GM21515 (cell line): ENCODE data around the gene IRF9.
A peak's percentile ranks its signal among the peaks of the same experiment; 100 is the strongest.

Source experiments
- ATAC-seq: cut with Tn5 transposase; IDR thresholded peaks from one replicate; pipeline ENCODE4 v1.9.1; 2021; ENCODE audit not compliant: unreplicated experiment

Gene IRF9, protein sequence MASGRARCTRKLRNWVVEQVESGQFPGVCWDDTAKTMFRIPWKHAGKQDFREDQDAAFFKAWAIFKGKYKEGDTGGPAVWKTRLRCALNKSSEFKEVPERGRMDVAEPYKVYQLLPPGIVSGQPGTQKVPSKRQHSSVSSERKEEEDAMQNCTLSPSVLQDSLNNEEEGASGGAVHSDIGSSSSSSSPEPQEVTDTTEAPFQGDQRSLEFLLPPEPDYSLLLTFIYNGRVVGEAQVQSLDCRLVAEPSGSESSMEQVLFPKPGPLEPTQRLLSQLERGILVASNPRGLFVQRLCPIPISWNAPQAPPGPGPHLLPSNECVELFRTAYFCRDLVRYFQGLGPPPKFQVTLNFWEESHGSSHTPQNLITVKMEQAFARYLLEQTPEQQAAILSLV

DNA sequence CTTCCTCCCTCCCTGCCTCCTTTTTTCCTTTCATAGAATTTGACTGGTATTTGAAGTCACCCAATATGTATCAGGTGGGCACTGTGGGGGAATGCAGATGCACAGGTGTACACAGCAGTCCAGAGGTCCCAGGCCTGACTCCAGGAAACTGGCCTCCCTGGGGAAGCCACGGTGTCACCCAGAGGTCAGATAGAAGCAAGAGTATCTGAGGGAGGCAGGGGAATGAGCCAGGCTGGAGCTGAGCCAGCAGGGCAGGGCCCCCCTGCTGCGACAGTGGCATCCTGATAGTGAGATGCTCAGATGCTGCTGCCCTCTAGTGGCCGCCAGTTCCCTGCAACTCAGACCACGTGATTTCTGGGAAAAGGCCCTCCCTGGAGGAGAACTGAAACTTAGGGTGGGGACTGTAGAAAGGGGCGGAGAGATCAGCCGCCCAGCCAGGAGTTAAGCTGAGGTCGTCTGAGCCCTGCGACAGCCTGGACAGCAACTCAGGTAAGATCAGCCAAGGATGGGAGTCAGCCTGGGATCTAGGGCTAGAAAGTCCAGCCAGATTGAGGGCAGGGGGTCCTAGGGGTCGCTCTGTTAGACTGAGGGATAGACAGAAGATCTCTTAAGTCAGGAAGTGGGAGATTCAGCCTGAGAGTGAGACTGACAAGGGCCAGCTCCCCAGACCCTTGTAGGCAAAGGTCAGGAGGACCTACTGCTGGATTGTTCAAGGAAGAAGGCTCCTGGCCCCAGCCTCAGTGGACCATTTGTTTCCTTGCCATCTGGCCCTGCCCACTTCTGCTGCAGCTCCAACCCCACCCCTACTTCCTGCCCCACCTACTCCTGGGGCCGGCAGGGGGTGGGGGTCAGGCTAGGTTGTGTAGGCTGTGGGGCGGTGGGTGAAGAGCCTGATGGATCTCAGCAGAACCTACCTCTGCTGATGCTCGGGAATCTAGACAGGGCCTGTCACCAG is at the start of gene IRF9:
IRF9 (plus strand) TSS at position 416 of the 955 bp plus-strand sequence. CDS start 880 bp downstream, outside the sequence.
- peak; percentile 77 for ATAC-seq

DNA sequence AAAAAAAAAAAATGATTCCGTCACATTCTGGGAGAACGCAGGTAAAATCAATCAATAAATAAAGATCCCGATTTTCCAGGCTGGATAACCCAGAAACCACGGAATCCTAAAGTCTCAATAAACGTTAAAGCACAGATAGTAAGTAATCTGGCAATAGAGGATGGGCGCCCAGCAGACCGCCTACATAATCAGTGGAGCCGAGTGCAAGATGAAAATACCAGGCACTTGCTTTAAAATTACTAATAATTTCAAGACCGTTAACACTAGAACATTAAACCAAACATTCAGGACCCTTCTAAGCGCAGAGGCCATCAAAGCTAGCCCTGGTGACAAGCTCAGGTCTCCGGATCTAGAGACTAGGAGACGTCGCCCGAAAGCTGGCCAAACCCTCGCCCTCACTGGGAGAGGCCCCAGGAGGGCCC is 47.7 kb upstream of the IRF9 start:
- no peak for ATAC-seq

DNA sequence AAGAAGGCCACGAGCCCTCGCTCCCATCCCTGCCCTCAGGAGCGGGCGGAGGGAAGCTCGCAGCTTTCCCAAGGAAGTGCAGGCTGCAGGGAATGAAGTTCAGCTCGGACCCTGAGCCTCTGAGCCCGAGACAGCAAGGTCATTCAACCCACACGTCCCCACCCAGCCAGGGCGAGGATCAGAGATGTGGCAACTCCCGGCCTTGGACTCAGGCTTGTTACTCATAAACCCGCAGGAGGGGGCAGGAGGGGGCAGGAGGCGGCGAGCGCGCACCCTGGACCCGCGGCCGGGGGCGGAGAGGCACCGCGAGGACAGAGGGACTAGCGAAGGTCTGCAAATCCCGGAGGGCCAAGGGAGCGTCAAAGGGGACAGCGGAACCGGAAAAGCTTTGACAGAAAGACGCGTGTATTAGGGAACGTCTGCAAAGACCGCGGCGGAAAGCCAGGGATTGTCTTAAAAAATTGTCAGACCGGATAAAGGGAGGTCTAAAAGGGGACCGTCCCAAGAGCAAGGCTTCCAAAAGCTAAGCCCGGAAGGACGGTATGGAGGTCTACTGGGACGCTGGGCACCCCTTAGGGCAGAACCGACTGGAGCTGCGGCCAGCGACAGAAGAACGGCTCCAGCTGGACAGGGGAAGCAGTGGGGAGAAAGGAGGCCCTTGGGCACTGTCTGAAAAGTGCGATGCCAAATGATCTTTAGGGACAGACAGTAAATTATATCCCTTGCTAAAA is 47.1 kb upstream of the IRF9 start:
- ATAC-seq: peak; percentile 30

DNA sequence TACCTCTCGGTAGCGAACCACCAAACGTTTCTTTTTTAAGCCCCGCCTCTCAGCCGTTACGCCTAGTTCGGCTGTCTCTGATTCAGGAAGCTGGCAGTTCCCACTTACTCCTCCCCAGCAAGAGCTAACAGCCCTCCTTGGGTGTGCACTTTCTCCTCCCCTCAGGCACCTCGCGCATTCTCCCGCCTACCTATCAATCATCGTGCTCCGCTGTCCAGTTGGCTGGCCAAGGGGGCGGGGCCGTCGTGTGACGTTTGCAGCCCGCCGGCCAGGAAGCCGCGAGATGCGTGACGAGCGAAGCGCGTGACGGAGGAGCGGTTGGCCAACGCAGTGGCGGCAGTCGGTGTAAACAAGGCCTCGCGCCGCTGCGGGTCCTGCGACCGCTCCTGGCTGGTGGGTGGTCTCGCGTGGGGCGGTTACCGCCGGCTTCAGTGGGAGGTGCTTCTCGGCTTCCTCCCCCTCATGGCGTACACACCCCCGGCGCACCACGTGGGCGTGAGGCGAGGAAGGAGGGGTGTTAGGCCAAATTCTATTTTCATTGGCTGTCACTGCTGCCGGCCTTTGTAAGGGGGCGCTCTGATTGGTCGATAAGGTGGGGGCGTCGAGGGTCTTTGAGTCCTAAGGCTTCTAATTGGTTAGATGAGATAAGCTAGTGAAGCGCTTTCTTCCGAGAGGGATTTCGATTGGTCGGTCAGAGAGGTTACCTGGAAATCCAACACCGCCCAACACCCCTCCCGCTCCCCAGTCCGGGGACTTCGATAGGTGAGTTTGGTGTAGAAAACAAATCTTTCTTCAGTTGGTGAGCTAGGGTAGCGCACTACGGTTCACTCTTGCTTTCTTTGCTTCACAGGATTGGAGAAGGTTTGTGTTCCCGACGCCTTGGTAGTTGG is 46.3 kb upstream of the IRF9 start, which contains the start of the genes DCAF11 and NRL:
DCAF11 (plus strand) TSS at position 246 of the 890 bp plus-strand sequence. CDS start 818 bp downstream, outside the sequence.
NRL (minus strand) TSS at position 418 of the 890 bp plus-strand sequence. CDS start 32,101 bp downstream, outside the sequence.
- ATAC-seq: peak; percentile 82

DNA sequence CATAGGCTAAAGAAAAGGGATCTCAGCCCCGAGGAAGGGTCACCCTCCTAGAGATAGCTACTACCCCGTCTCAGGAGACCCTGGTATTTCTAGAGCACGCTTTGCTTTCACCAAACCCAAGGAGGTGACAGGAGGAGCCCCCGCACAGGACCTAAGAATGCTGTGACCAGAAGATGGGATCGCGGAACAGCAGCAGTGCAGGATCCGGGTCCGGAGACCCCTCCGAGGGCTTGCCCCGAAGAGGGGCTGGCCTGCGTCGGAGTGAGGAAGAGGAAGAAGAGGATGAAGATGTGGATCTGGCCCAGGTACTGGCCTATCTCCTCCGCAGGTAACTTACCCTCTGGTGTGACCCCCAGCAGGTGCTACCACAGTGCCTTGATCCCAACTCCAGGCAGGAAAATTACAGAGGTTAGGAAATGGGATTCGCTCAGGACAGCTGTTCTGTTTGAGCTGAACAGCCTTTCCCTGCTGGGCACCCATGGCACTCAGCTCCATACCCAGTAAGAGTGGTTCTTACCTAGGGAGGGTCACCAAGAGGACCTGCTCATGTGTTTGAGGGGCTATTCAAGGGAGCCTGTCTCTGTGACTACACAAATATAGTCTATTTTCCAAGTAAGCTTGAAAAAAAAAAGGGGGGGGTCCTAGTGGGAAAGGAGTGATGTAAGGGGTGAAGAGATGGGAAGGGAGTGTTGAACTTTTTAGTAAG is 45.5 kb upstream of the IRF9 start:
- ATAC-seq: no peak

DNA sequence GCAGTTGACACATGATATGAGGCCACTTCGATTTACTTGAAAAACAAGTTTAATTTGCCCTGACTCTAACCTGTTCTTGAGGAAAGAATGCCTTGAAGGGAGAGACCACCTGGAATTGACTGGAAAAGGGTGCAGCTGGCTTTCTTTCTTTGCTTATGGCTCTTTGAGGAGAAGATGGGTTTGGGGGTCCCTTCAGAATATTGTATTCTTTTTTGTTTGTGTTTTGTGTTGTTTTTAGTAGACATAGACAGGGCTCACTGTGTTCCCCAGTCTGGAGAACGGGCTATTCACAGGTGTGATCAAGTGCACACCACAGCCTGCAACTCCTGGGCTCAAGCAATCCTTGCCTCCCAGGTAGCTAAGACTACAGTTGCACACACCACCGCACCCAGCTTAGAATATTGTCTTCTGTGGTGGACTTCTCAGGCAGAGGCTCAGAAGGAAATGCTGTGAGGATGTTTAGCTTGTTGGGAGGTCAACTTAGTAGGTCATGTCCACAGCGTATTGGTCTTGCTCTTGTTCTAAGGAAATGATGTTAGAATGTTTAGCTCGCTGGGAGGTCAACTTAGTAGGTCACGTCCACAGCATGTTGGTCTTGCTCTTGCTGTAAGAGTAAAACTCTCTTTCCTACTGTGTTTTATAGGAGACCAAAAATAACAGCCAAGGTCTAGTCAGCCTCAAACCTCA is 44.8 kb upstream of the IRF9 start:
- no peak for ATAC-seq

DNA sequence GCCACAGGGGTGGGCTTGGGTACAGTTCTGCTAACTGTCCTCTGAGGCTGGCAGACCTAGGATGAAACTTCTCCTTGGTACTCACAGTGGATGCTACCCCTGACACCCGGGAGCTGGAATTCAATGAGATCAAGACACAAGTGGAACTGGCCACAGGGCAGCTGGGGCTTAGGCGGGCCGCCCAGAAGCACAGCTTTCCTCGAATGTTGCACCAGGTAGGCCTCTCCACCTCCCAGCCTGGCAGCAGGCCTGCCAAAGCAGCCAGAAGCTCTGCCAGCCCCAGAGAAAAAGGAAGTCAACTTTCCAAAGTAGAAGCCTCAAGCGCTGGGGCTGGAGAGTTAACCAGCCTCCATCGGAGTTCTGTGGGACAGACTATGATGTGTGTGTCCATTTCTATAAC is 43.9 kb upstream of the IRF9 start:
- ATAC-seq: no peak

DNA sequence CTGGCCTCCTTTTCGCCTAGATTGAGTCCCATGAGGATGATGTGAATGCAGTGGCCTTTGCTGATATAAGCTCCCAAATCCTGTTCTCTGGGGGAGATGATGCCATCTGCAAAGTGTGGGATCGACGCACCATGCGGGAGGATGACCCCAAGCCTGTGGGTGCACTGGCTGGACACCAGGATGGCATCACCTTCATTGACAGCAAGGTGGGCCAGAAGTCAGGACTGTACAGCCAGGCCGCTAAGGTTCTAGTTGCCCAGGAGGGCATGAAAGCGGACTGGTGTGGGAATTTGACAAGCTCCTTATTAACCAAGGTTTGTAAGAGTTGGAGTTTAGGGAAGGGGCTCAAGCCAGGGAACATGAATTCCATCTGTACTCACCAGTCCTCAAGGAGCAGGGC is 41.4 kb upstream of the IRF9 start:
- ATAC-seq: no peak

DNA sequence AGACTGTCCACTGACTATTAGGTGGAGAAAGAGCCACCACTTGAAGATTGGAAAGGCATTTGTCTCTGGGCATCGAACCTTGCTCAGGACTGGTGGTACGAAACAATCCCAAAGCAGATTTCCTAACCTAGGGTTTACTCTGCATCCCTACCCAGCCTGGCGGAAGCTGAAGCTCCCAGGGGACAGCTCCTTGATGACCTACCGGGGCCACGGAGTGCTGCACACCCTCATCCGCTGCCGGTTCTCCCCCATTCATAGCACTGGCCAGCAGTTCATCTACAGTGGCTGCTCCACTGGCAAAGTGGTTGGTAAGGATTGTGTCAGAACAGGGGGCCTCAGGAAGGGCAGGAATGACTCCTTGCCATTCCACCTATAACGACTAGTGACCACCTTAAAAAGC is 39.9 kb upstream of the IRF9 start:
- no peak for ATAC-seq

DNA sequence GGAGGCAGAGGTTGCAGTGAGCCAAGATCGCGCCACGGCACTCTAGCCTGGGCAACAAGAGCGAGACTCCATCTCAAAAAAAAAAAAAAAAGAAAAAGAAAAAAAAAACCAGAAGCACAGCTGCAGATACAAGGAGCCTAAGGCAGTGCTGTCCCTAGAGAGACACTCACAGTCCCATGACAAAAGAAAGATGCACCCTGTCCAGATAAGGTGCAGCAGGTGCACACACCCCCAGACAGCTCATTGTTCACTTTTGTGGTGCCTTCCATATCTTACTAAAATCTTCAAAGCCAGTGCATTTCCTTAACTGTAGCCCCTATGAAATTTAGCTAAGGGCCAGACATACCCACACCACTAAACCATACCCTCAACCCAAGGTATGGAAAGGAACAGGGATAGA is 38.6 kb upstream of the IRF9 start:
- ATAC-seq: no peak

DNA sequence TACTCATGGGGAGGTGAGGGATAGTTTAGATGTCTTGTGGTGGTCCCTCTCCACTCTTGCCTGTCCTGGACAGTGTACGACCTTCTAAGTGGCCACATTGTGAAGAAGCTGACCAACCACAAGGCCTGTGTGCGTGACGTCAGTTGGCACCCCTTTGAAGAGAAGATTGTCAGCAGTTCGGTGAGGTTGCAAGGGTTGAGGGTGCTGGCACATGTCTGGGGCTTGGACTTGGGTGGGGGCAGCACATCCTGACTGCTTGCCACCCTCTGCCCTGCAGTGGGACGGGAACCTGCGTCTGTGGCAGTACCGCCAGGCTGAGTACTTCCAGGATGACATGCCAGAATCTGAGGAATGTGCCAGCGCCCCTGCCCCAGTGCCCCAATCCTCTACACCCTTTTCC is 38.2 kb upstream of the IRF9 start:
- no peak for ATAC-seq

DNA sequence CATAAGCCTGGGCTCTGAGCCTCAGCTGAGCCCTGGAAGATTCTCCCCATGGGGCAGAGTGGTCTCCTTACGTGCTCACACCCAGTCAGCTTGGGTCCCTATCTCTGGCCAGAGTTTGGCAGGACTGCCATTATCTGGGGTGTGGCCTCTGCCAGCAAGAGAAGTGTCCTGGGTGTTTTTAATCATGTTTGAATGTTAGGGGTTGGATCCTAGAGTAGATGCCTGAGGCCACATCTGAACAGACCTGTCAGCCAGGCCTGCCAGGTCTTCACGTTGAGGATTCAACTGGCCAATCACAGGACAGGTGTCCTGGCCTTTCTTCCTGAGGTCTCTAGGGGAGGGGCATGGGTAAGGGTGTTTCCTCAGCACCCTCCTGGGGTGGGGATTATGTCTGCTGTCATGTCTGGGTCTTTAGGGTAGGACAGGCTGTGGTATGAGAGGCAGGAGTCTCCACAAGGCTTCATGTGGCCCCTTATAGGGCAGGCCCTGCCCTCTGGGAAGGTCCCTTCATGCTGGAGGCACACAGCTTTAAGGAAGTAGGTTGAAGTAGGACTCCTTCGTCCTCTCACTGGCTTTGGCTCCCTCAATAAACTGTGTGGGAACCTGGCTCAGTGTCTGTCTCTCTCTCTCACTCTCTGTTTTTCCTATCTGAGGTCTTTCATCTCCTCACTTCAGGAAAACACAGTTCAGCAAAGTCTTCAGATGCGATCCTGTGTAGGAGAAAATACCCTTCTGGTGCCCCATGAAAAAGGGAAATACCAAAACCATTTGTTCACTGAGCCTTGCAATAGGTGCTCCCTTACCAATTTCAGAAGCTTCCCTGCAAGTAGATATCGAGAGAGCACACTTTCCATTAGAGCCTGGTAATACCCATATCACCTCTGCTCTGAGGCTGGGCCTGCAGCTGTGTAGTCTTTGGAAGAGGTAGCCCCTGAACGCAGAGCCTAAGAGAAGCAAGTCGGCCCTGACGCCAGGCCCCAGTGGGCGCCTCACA is 37.3 kb upstream of the IRF9 start:
- ATAC-seq: no peak

DNA sequence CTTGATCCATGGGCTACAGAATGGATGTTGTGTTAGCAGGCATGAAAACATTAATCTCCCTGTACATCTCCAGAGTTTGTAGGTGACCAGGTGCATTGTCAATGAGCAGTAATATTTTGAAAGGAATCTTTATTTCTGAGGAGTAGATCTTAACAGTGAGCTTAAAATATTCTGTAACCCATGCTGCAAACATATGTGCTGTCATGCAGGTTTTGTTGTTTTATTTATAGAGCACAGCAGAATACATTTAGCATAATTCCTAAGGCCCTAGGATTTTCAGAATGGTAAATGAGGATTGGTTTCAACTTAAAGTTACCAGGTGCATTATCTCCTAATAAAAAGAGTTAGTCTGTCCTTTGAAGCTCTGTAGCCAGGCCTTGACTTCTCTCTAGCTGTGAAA is 34.1 kb upstream of the IRF9 start:
- no peak for ATAC-seq

DNA sequence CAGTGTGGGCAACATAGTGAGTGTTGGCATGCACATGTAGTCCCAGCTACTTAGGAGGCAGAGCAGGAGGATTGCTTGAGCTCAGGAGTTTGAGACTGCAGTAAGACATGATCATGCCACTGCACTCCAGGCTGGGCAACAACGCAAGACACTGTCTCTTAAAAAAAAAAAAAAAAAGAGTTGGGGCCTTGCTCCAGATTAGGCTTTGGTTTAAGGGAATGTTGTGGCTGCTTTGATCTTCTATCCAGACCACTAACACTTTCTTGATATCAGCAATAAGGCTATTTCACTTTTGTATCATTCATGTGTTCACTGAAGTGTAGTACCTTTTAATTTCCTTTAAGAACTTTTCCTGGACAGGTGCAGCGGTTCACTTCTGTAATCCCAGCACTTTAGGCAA is 33.4 kb upstream of the IRF9 start:
- no peak for ATAC-seq

DNA sequence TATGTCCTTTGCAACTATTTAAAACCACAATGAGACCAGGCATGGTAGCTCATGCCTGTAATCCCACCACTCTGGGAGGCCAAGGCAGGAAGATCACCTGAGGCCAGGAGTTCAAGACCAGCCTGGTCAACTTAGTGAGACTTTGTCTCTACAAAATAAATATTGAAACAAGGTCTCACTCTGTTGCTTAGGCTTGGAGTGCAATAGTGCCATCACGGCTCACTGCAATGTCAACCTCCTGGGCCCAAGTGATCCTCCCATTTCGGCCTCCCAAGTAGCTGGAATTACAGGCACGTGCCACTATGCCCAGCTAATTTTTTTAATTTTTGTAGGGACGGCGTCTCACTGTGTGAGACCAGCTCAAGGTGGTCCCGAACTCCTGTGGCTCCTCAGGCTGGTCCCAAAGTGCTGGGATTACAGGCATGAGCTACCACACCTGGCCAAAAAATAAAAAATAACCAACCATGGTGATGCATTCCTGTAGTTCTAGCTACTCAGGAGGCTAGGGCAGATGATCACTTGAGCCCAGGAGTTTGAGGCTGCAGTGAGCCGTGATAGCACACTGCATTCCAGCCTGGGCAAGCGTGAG is 31.6 kb upstream of the IRF9 start:
- no peak for ATAC-seq

DNA sequence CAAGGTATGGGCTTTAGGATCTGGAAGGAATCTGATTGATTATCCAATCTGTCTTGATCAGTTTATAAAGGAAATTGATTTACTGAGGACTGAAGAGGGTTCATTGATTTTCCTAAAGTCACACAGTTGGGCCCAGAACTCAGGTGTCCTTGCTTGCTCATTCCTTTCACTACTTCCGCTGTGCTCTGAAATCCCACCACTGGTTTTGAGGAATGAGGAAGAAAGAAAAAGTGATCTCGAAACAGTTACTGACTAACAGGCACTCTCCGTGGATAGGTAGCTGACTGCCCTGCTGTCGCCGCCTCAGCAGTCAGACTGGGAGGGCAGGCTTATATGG is 30.7 kb upstream of the IRF9 start, which contains the start of gene FITM1:
FITM1 (plus strand) TSS at position 280 of the 337 bp plus-strand sequence. CDS start 905 bp downstream, outside the sequence.
- no peak for ATAC-seq
